Astrocyte (in vitro differentiated cells and primary cell): ENCODE measurements around the gene PTPRD.

Experiments
- CTCF ChIP-seq: IDR thresholded peaks from 2 replicates; pipeline ENCODE4 v1.5.1; 2011; ENCODE audit warnings: low read depth, mild to moderate bottlenecking, inconsistent platforms, low read length, moderate library complexity; ENCODE audit not compliant: insufficient read depth
- EZH2 ChIP-seq: IDR thresholded peaks from 2 replicates; pipeline ENCODE4 v1.6.1; 2012; ENCODE audit warnings: mild to moderate bottlenecking, low read length, inconsistent platforms; ENCODE audit not compliant: insufficient read depth

- TF ChIP-seq CTCF (no peak), EZH2 (no peak)
Measured at GRCh38 chr9:8655071-8655470, 1957.7 kb downstream of the PTPRD start.
